Measurements from ENCODE around the gene SLMAP.

DNA sequence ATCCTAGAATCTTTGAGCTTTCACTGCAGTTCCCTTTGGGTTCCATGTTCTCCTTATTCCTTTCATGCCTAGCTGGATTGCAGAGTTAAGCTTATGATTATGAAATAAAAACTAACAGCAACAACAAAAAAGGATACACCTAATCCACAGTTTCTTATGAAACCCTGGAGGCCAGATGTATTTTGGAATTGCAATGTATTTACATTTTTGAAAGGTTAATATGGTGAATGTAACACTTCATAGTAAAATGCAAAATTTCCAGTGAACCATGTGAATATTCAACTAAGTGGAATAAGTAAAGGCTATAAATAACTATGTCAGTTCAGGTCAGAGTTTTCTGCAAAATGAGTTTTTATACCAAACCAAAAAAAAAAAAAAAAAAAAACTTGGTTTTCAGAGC, 186.3 kb downstream of the SLMAP start:
- TF ChIP-seq DPF2 (CRISPR knock-in tag; IDR thresholded peaks at IDR 0.05; ENCODE audit: borderline replicate concordance, low read depth) (no peak), FLYWCH1 (CRISPR knock-in tag; IDR thresholded peaks at IDR 0.05) (no peak)
